ENCODE data around the gene ADCY3.
A peak's percentile ranks its signal among the peaks of the same experiment; 100 is the strongest.
"Not testable (repeated sequence)": the region's sequence is repeated elsewhere in the genome, so short reads cannot be mapped to it uniquely, and the experiment has no call there.

ADCY3 gene

DNA sequence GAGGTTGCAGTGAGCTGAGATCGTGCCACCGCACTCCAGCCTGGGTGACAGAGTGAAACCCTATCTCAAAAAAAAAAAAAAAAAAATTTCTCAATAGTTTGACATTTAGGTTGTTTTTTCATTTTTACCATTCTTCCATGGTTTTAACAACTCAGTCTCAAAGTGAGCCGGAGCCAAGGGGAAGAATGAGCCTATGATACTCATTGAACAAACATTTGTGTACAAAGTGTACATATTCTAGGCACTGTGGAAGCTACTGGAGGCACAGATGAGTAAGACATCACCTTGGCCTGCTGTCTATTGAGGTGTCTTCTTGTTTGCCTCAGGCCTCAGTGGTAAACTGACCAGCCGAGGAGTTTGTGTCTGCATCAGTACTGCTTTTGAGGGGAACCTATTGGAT is 104.9 kb downstream of the ADCY3 start:
- no peak for DNase-seq (ENCODE audit: low spot score)

DNA sequence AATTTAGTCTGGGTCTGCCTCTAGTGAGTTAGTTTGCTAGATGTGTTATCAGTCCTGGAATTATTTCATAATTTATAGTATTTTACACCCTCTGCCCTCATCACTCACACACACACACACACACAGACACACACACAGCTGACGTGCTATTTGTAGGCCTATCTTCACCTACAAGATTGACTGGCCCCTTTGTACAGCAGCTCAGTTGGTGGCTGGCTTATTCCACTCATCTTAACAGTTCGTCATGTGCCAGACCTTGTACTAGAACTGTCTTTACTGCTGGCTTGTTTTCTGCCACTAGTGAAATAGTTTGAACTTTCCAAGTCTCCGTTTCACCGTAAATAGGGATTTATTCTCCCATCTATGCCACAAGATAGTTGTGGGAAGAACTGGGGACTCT is 105.5 kb downstream of the ADCY3 start:
- DNase-seq (ENCODE audit: low spot score): no peak

DNA sequence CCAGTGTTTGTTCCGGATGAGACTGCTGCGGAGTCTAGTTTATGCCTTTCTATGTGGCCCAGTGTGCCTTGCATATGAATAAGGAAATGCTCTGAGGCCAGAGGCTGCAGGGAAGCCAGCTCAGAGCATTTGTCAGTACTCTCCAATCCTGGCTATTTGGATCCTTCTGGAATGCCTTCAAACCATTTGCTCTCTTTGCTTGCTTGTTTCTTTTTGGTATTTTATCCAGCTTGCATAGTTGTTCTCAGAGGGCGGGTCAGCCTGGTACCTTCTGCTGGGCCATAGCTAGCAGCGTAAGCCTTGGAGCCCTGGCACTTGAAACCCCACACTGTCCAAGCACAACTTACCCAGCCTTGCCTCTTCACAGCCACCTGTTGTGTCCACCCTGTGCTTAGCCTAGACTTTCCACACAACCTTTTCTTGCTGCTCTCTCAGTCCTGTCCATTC is 106.3 kb downstream of the ADCY3 start:
- no peak for DNase-seq (ENCODE audit: low spot score)

DNA sequence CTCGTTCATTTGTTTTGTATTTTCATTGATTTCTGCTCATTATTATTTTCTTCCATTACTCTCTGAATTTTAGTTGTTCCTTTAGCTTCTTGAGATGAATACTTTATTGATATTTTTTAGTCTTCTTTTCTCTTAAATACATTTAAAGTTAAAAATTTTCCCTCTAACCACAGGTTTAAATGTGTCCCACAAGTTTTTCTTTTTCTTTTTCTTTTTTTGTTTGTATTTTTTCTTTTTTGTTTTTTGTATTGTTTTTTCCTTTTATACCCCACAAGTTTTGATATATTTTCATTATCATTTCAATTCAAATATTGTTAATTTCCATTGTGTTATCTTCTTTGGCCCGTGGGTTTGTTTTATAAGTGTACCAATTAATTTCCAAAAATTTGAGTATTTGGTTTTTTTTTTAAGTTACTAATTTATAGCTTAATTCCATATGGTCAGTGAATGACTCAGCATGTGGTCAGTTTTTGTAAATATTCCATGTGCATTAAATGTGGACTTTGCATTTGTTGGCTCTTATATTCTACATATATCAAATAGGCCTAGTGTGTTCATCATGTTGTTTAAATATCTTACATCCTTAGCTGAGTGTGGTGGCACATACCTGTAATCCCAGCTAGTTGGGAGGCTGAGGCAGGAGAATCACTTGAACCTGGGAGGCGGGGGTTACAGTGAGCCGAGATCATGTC is 110.6 kb downstream of the ADCY3 start:
- DNase-seq (ENCODE audit: low spot score): no peak

DNA sequence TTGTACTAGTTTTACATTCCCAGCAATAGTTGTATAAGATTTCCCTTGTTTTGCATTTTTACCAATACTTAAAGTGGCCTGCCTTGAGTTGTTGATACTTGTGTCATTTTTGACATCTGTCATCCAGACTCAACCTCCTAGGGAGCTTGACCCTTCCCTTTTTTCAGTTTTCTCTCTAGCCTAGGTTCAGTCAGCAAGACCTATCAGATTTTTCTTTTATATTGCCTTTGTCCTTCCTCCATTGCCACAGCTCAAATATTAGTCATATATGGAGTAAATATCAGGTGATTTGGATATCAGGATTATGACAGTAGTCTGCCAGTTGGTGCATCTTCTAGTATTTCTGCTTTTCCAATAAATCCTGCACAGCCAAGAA is 113.4 kb downstream of the ADCY3 start:
- no peak for DNase-seq (ENCODE audit: low spot score)

DNA sequence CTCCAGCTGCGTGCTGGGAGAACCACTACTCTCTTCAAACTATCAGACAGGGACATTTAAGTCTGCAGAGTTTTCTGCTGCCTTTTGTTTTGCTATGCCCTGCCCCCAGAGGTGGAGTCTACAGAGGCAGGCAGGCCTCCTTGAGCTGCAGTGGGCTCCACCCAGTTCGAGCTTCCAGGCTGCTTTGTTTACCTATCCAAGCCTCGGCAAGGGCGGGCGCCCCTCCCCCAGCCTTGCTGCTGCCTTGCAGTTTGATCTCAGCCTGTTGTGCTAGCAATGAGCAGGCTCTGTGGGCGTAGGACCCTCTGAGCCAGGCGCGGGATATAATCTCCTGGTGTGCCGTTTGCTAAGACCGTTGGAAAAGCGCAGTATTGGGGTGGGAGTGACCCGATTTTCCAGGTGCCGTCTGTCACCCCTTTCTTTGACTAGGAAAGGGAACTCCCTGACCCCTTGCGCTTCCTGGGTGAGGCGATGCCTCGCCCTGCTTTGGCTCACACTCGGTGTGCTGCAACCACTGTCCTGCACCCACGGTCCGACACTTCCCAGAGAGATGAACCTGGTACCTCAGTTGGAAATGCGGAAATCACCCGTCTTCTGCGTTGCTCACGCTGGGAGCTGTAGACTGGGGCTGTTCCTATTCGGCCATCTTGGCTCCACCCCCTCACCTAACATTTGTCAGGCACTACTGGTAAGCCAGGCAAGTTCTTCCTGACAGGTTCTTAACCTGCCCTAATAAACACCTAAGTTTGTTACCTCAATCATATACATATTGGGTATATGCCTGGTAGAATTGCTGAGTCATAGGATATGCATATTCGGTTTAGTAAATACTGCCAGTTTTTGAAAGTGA is 114.0 kb downstream of the ADCY3 start:
- not testable (repeated sequence) for DNase-seq (ENCODE audit: low spot score)

DNA sequence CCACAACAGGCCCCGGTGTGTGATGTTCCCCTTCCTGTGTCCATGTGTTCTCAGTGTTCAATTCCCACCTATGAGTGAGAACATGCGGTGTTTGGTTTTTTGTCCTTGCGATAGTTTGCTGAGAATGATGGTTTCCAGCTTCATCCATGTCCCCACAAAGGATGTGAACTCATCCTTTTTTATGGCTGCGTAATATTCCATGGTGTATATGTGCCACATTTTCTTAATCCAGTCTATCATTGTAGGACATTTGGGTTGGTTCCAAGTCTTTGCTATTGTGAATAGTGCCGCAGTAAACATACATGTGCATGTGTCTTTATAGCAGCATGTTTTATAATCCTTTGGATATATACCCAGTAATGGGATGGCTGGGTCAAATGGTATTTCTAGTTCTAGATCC is 119.5 kb downstream of the ADCY3 start:
- DNase-seq (ENCODE audit: low spot score): not testable (repeated sequence)

DNA sequence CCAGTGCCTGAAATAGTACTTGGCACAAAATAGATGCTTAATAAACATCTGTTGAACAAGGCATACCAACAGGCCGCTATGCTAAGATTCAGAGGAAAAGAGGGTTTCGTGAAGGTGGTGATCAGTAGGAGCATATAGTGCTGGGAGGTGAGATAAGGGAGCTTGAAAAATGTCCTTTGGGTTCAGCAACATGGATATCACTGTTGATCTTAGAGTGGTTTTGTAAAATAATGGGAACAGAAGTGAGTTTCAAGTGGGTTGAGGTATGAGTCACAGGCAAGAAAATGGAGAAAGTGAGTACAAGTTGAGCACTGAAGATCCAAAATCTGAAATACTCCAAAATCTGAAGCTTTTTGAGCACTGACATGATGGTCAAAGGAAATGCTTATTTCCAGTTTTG is 122.4 kb downstream of the ADCY3 start:
- DNase-seq (ENCODE audit: low spot score): no peak

DNA sequence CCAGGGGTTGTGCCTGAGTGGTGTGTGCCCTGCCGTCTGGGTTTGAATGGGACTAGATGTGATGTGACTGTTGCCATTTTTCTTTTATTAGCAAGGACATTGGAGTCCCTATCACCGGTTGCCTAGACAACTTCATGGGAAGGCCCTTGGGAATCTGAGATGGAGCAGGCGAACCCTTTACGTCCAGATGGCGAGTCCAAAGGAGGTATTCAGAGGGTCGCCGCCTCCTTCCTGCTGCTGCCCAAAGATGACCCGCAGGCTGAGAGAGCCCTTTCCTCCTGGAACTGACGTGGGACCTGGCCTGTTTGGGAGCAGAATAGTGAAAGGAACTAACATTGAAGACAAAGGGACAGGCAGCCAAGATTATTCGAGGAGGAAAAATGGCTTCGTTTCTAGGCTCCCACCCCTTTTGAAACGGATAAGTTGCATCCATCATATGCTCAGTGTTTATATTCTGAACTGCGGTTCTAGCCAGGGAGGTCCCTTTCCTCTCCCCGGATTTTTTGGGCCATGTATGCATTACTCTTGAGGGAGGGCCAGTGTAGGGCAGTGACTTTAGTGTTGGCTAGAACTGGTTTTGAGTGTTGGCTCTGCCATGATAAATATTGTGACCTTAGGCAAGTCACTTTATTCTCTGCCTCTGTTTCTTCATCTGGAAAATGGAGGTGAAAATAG is 126.1 kb downstream of the ADCY3 start:
- DNase-seq (ENCODE audit: low spot score): peak; percentile 48

DNA sequence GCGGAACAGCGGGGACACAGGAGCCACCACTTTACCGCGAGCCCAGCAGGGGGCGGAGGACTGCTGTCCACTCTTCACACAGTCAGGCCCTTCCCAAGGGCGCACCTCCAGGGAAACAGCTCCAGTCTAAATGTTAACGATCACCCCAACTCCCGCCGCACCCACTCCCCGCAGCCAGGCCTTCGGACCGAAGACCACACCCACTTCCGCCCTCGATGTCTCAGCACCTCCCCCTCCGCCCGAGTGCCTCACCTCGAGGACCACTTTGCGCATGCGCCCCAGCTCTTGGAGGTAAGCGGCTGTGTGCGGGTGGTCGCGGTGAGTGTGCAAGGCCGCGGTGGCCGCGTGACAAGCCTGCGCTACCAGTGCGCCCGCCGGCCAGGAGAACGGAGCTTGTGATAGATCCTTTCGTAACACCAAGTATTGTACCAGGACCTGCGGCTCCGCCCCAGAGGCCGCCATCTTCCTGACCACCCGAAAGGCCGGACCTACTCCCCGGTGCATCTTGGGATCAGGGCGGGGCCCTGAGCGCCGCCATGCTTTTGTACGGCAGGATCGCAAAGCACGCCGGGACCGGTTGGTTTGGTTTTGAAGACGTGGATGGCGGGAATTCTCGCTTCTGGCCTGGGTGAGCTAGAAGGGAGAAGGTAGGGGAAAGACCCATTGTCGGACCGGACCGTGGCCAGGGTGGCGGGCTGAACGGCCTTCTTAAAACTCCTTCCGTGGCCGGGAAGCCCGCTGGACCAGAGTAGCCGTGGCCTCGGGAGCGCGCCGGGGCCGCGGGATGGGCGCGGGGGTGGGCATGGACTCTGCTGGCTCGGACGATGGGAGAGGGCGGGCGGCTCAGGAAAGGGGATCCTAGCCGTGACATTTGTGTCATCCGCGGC is 126.9 kb downstream of the ADCY3 start, which contains the start of the genes CENPO and PTRHD1:
TSS of gene CENPO (plus strand) at position 552 of the 887 bp plus-strand sequence. CDS start 495 bp downstream, outside the sequence.
TSS of gene PTRHD1 (minus strand) at position 518 of the 887 bp plus-strand sequence. CDS start at position 504, 14 bp downstream.
- peak; percentile 96 for DNase-seq (ENCODE audit: low spot score)

DNA sequence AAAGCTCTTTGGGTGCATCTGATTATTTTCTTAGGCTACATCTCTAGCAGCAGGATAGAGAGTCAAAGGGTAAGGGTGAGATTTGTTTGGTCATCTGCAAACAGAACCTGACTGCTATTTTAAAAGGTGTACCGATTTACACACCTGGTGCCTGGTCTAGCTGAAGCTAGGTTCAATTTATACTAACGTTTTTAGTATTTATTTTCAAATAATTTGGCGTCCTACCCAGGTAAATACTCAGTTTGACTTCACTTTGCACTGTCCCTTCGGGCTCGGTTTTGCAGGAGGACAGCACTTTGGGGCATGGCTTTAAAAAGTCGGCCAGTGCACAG is 127.5 kb downstream of the ADCY3 start:
- no peak for DNase-seq (ENCODE audit: low spot score)

DNA sequence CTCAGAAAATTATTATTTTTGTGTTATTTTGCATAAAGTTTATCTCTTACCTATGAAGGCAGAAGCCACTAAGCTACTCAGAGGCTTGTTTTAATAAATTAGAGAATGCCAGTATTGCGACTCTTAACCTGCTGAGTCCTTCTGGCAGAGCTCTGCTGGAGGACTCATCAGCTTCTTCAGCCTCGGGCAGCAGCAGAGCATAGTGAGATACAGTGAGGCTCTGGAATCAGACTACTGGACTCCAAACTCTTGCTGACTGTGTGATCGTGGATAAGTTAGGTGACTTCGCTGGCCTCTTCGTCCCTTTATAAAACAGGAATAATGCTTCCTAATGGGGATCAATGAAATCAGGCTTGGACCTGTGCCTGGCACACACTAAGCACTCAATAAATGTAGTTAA is 128.6 kb downstream of the ADCY3 start:
- no peak for DNase-seq (ENCODE audit: low spot score)

DNA sequence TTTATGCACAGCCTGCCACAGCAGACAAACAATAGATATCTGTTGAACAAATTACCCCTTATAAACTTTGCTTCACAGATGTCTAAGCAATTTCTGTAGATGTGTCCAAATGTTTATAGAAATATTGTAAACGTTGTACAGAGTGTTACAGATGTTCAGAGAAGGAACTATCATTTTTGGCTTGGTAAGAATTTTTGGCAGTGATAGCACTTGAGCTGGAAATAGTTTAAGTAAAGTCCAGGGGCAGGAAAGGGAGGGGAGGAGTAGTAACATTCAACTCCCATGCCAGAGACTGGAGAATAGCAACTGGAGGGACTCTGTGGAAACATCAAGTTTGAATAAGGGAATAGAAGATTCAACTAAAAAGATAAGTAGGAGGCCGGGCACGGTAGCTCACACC is 131.2 kb downstream of the ADCY3 start:
- no peak for DNase-seq (ENCODE audit: low spot score)

DNA sequence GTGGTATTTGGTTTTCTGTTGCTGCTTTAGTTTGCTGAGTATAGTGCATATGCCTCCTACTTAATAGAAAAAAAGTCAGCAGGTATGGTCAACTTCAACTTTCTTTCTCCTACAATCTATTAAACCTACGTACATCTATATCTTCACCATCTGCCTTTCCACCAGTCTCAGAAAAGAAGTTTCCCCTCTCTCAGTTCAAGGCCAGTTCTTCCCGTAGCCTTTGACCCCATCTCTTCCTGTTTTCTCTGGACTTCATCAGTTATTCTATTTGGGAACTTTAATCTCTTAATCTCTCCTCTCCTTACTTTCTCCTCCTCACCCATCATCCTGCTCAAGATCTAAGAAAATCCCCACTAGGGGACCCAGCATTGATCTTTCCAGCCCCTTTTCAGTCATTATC is 132.5 kb downstream of the ADCY3 start:
- no peak for DNase-seq (ENCODE audit: low spot score)

DNA sequence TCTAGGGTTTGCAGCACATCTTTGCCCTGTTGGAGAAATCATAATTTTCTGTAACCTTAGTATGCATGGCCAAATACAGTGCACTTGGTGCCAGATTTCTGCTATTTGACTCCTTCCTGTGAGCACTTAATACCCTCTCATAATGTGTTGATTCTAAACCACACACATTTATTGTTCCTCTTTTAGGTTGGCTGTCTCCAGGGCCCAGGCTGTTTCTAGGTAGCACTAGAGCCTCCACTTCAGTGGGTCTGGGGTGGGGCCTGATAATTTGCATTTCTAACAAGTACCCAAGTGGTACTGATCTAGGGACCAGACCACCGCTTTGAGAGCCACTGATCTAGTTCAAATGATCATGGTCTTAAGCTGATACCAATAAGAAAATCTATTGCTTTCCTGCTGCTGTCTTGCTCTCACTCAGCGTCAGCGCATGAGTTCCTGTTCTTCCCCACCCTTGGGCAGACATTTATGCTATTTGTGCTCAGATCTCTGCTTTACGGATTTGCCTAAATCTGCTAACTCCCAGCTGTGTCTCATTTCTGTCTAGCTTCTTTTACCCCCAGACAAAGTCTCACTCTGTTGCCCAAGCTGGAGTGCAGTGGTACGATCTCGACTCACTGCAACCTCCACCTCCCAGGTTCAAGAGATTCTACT is 134.2 kb downstream of the ADCY3 start:
- no peak for DNase-seq (ENCODE audit: low spot score)

DNA sequence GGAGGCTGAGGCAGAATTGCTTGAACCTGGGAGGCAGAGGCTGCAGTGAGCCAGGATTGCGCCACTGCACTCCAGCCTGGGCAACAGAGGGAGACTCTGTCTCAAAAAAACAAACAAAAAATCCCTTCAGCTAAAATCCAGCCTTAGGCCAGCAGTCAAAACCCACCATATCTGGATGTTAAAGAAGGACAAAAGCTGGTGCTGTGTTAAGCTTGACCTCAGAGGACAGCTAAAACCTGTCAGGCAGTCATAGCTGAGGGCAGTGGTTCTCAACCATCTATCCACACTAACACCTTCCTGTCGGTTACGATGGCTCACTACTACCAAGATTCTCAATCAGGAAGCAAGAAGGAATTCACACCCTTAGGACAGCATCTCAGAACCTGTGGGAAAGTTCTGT is 136.4 kb downstream of the ADCY3 start:
- DNase-seq (ENCODE audit: low spot score): no peak

DNA sequence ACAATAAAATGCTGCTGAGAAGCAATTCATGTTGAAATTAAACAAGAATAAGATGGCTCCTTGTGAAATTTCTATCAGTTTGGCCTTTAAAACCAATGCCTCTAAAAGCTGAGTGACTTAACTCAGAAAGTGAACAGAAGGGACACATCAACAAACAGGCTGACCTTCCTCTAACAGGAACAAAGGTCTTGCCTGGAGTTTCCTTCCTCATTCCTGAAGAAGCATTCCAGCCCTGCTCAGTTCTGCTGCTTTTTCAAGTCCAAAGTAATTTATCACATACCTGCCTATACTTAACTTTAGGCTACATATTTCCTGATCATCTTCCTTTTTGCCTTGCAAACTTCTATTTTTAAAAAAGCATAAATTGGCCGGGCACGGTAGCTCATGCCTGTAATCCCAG is 140.9 kb downstream of the ADCY3 start:
- DNase-seq (ENCODE audit: low spot score): no peak

DNA sequence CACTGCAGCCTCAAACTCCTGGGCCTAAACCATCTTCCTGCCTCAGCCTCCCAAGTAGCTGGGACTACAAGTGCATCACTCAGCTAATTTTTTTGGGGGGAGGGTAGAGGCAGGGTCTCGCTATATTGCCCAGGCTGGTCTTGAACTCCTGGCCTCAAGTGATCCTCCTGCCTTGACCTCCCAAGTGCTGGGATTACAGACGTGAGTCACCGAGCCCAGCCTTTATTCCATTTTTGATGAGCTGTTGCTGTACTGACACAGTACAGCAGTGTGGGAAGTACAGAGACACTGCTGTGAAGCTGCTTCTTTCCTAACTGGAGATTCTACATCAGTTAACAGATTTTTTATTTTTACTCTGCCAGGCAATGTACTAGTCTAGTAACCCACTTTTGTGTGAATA is 145.7 kb downstream of the ADCY3 start:
- DNase-seq (ENCODE audit: low spot score): no peak

DNA sequence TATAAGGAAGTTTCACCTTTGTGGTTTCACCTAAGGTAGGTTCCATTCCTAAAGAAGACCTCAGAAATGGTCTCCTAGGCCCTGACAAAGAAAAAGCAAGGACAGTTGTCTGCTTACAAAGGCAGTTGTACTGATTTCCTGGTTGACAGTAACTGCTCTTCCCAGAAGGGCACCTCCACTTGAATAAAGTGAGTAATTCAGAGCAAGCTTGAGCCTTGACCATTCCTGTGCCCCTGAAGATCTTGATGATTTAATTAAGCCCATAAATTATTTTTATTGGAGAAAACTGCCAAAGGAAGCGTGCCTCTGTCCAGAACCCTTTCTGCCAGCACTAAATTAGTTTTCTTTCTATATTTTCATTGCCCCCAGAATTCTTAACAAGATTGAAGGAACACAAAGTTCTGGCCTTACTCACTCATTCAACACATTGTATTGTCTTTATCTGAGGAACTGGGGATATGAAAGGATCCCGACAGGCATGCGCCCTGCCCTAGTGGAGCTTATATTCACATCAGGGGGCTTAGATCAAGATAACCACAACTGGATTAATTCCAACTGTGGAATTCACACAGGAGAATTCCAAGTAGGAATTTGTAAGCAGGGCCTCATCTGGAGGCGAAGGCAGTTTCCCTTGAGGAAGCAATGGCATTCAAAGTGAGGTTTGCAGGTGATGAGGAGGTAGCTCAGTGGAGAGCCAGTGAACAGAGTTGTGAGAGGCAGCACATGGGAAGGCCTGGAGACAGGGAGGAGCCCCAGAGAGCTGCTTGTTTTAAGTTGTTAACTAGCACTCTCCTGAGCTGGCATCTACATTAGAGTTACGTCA is 148.1 kb downstream of the ADCY3 start:
- no peak for DNase-seq (ENCODE audit: low spot score)

DNA sequence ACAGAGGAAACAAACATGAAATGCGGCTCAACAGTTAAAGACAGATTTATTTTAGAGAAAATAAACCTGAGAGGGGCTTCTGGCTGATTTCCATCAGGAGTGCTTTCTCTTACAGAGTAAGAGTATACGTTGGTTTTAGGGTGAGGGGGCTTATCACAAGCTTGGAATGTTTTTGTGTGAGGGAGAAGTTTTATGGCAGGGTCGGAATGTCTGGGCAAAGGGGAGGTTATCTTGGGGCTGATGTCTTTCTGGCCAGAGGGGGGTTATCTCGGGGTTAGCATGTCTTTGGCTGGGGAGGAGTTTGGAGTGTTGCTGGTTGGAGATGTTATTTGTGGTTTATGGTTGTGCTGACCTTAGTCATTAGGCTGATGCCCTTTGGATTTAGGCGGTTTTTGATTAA is 149.0 kb downstream of the ADCY3 start:
- no peak for DNase-seq (ENCODE audit: low spot score)

Measured in SK-N-DZ (cell line).